Forelimb muscle (tissue), 1 donor: ENCODE measurements around the gene PA2G4. TPM values are rescaled to one million over a fixed set of nuclear protein-coding genes. Genes with fewer than 3 reads are reported as not detected.
"Not testable (repeated sequence)": the region's sequence is repeated elsewhere in the genome, so short reads cannot be mapped to it uniquely, and the experiment has no call there.

ENCODE experiments used
- DNase-seq: peaks from one replicate; pipeline ENCODE4 v3.0.0-alpha.2; 2013; ENCODE audit warnings: low read depth
- polyA plus RNA-seq: library from polyadenylated mRNA; unstranded; fragments of 120-200 nt; gene quantifications from one replicate; pipeline ENCODE4 v1.2.1, GENCODE V29; 2013; ENCODE audit not compliant: insufficient read length

The PA2G4 gene
- 111 TPM for polyA plus RNA-seq

DNA sequence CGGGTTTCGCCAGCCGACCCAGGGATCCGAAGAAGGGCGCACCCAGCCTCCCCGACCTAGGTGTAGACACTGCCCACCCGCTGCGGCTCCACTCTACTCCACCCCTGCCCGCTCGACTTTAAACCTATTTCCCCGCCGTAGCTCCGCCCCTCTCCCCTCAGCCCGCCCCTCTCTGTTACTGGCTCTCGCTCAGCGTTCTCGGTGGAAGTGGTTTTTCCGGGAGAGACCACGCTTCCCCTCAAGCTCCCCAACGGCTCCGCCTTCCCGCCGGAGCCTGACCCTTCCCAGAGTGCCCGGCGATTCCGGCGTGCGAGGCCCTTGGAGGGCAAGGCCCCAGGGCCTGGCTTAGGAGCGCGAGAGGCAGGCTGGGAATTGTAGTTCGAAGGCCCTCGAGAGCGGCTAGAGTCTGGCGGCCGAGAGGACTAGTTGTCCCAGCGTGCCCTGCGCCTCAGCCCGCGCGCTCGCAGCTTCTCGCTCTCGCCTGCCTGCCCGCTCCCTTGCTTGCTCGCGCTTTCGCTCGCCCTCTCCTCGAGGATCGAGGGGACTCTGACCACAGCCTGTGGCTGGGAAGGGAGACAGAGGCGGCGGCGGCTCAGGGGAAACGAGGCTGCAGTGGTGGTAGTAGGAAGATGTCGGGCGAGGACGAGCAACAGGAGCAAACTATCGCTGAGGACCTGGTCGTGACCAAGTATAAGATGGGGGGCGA lies at the start of gene PA2G4:
PA2G4 (plus strand) TSS at position 451 of the 706 bp plus-strand sequence; CDS start at position 630, 179 bp downstream.
- DNase-seq = peak; percentile 94

DNA sequence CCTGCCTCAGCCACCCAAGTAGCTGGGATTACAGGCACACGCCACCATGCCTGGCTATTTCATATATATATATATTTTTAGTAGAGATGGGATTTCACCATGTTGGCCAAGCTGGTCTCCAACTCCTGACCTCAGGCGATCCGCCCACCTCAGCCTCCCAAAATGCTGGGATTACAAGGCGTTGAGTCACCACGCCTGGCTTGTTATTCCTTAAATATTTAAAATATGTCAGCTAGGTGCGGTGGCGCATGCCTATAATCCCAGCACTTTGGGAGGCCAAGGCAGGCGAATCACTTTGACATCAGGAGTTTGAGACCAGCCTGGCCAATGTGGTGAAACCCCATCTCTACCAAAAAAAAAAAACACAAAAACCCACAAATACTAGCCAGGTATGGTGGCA lies 44.4 kb upstream of the PA2G4 start:
- not testable (repeated sequence) for DNase-seq

DNA sequence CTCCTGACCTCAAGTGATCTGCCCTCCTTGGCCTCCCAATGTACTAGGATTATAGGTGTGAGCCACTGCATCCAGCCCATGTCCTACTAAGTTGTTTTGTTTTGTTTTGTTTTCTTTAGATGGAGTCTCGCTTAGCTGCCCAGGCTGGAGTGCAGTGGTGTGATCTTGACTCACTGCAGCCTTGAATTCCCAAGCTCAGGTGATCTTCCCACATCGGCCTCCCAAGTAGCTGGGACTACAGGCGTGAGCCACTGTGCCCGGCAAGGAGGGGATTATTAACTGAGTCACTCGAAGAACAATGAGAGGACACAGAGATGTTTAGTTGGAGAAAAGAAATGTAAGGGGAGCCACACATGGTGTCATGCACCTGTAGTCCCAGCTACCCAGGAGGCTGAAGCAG lies 42.4 kb upstream of the PA2G4 start:
- DNase-seq = no peak

DNA sequence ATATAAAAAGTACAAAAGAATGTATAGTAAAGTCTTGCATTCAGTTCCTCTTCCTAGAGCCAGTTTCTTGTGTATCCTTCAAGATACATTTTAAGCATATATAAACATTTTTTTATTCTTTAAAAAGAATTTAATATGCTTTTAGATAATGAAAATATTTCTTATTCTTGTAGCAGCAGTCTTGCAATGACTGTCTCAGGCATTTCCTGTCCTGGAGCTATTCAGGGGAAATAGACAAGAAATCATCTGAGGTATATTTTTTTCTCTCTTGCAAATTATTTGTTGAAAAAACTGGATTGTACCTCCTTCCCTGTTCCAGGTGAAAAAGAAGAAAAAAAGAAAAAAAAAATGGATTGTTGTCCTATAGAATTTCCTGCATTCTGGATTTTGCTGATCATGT lies 41.4 kb upstream of the PA2G4 start:
- no peak for DNase-seq

GRCh38 chr12:56071648-56072047 lies 32.7 kb upstream of the PA2G4 start:
- no peak for DNase-seq

- no peak for DNase-seq
Observed at GRCh38 chr12:56074396-56074795, 30.0 kb upstream of the PA2G4 start.

GRCh38 chr12:56077966-56078365 lies 26.4 kb upstream of the PA2G4 start:
- DNase-seq = not testable (repeated sequence)

- no peak for DNase-seq
Observed at GRCh38 chr12:56078427-56078826, 25.9 kb upstream of the PA2G4 start.

GRCh38 chr12:56078931-56079722 lies 25.2 kb upstream of the PA2G4 start:
- DNase-seq = no peak

GRCh38 chr12:56079723-56080555 lies 24.4 kb upstream of the PA2G4 start, which contains the start of gene ERBB3:
Gene ERBB3, plus strand, starts transcription at chr12:56080165. Its CDS starts 136 bp downstream, at chr12:56080301.
- DNase-seq = no peak

DNA sequence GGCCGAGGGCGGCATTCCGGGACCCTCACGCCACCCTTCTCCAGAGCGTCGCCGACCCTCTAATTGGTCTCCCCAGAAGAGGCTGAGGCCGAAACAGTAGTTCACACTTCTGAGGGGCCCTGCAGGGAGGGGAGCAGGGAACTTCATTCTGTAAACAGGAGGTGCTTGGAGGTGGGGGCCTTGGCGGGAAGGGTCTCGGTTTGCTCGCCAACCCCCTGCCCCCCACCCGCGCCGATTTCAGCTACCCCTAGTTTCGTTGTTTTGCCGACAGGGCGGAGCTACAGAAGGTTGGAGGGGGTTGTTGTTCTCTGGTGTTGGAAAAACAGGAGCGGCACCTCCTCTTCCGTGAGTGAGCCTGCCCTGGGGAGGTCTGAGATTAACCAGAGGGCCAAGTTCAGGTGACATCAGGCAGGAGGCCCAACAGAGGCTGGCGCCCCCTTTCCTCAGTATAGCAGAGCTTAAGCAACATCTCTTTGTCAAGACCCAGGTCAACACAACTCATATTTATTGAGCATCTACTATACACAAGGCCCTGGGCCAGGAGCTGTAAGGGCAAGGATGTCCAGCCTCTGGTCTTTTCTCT lies 23.7 kb upstream of the PA2G4 start:
- DNase-seq = no peak

- no peak for DNase-seq
Observed at GRCh38 chr12:56081393-56082347, 22.7 kb upstream of the PA2G4 start.

- DNase-seq = no peak
Observed at GRCh38 chr12:56082382-56082781, 22.0 kb upstream of the PA2G4 start.

DNA sequence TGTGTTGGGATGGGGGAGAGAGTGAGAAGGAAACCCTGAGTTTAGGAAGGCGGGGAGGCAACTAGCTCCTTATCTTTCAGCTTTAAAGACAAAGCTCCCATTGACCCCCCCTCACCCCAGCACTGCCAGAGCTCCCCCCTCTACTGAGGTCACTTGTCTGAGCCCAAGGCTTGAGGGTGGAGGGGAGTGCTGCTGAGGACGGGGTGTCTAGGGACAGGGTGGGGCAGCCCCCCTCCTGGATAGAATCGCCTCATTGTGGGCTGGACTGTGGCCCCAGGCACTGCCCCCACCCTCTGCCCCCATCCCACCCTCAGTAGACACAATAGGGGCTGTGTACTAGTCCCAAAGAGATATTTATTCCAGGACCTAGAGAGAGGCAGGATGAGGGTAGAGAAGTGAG lies 21.4 kb upstream of the PA2G4 start:
- DNase-seq = no peak

DNA sequence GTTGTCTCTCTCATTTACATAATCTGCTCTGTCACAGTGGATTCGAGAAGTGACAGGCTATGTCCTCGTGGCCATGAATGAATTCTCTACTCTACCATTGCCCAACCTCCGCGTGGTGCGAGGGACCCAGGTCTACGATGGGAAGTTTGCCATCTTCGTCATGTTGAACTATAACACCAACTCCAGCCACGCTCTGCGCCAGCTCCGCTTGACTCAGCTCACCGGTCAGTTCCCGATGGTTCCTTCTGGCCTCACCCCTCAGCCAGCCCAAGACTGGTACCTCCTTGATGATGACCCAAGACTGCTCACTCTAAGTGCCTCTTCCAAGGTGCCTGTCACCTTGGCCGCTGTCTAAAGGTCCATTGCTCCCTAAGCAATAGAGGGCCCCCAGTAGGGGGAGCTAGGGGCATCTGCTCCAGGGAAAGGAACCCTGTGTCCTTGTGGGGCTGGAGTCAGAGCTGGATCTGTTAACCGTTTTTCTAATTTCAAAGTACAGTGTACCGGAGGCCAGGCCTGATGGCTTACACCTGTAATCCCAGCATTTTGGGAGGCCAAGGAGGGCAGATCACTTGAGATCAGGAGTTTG lies 19.3 kb upstream of the PA2G4 start:
- DNase-seq = no peak

- DNase-seq = no peak
Observed at GRCh38 chr12:56086096-56086495, 18.3 kb upstream of the PA2G4 start.

DNA sequence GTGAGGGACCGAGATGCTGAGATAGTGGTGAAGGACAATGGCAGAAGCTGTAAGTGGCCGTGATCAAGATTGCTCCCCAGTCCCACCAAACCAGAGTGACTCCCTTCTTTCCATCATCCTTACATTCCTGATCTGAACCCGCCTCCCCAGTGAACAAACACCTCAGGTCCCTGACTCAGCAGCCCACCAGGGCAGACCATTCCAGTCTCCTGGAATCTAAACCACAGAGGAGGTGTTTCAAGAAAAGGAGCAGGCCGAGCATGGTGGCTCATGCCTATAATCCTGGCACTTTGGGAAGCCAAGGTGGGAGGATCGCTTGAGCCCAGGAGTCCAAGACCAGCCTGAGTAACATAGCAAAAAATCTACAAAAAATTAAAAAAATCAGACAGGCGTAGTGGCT lies 17.8 kb upstream of the PA2G4 start:
- no peak for DNase-seq

GRCh38 chr12:56087220-56087619 lies 17.1 kb upstream of the PA2G4 start:
- DNase-seq = no peak

DNA sequence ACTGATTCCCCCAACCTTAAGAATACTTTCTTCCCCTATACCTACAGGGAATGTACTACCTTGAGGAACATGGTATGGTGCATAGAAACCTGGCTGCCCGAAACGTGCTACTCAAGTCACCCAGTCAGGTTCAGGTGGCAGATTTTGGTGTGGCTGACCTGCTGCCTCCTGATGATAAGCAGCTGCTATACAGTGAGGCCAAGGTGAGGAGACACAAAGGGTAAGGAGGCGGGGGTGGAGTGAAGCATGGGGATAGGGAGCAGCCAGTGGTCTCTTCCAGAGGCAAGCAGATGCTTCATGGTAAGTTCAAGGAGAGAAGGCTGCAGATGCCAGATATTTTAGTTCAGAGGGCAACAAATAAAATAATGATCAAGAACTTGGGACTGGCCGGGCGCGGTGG lies 6.6 kb upstream of the PA2G4 start:
- DNase-seq = no peak

DNA sequence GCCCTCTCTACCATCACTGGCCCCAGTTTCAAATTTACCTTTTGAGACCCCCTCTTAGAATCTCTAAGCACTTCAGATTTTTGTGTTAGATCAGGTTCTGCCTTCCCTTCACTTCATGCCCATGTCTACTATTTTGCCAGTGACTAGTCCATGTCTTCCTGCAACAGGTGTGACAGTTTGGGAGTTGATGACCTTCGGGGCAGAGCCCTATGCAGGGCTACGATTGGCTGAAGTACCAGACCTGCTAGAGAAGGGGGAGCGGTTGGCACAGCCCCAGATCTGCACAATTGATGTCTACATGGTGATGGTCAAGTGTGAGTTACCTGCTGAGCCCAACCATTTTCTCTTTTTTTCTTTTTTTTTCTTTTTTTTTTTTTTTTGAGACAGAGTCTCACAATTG lies 5.8 kb upstream of the PA2G4 start:
- no peak for DNase-seq
